Activated CD4-positive, alpha-beta T cell treated with anti-CD3 and anti-CD28 coated beads, Interleukin-2, amount 50 U/mL, for 16 hours (primary cell): Measurements from ENCODE around the gene EP400.
"Not testable (repeated sequence)": the region's sequence is repeated elsewhere in the genome, so short reads cannot be mapped to it uniquely, and the experiment has no call there.

Source experiments
- DNase-seq: peaks from one replicate; pipeline ENCODE4 v3.0.0-alpha.2; 2020

EP400 gene

GRCh38 chr12:132021031-132021871 is 71.5 kb downstream of the EP400 start:
- DNase-seq: no peak

- no peak for DNase-seq
Observed at GRCh38 chr12:132021965-132022364, 72.2 kb downstream of the EP400 start.

- DNase-seq: no peak
Observed at GRCh38 chr12:132023658-132024057, 73.9 kb downstream of the EP400 start.

- no peak for DNase-seq
Observed at GRCh38 chr12:132024758-132025157, 75.0 kb downstream of the EP400 start.

GRCh38 chr12:132025526-132025925 is 75.8 kb downstream of the EP400 start:
- DNase-seq: no peak

GRCh38 chr12:132026061-132026795 is 76.5 kb downstream of the EP400 start:
- no peak for DNase-seq

GRCh38 chr12:132026796-132027500 is 77.2 kb downstream of the EP400 start:
- DNase-seq: no peak

- no peak for DNase-seq
Observed at GRCh38 chr12:132027636-132028035, 77.9 kb downstream of the EP400 start.

GRCh38 chr12:132028111-132028510 is 78.4 kb downstream of the EP400 start:
- no peak for DNase-seq

- DNase-seq: no peak
Observed at GRCh38 chr12:132029503-132030300, 80.0 kb downstream of the EP400 start.

- no peak for DNase-seq
Observed at GRCh38 chr12:132030367-132031038, 80.8 kb downstream of the EP400 start.

GRCh38 chr12:132033627-132034026 is 83.9 kb downstream of the EP400 start:
- no peak for DNase-seq

- no peak for DNase-seq
Observed at GRCh38 chr12:132036063-132036683, 86.4 kb downstream of the EP400 start.

GRCh38 chr12:132040906-132041606 is 91.3 kb downstream of the EP400 start:
- no peak for DNase-seq

- DNase-seq: no peak
Observed at GRCh38 chr12:132043216-132043615, 93.5 kb downstream of the EP400 start.

GRCh38 chr12:132043770-132044467 is 94.2 kb downstream of the EP400 start:
- DNase-seq: no peak

- DNase-seq: no peak
Observed at GRCh38 chr12:132044661-132045412, 95.1 kb downstream of the EP400 start.

- DNase-seq: no peak
Observed at GRCh38 chr12:132045751-132046150, 96.0 kb downstream of the EP400 start.

GRCh38 chr12:132046561-132046960 is 96.8 kb downstream of the EP400 start:
- DNase-seq: no peak

- DNase-seq: not testable (repeated sequence)
Observed at GRCh38 chr12:132047630-132048029, 97.9 kb downstream of the EP400 start.
